Suppressor macrophage treated with lipopolysaccharide for 4 hours (primary cell): ENCODE results near the gene SLC35E1.

Experiments
- DNase-seq: peaks from one replicate; pipeline ENCODE4 v3.0.0-alpha.2; 2020

SLC35E1 gene

GRCh38 chr19:16596399-16596798, 24.2 kb upstream of the SLC35E1 start:
- no peak for DNase-seq

DNA sequence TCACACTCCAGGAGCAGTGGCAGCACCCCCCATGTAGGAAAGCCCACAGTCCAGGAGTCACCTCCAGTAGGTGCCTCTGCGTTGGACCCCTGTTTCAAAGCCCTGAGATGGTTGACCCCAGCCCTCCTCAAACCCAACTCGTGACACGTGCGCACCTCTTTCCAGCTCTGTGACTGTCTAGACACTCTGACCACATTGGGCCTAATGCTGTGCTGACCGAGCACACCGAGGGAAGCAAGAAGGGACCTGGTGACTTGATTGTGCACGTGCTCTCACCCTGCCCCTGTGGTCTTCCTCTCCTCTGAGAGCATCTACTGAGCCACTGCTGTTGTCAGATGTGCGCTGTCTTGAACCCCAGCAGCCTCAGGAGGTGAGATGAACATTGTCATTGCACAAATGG, 22.9 kb upstream of the SLC35E1 start:
- no peak for DNase-seq

GRCh38 chr19:16594681-16595091, 22.5 kb upstream of the SLC35E1 start:
- no peak for DNase-seq

- DNase-seq, result peak; percentile 29
Measured at GRCh38 chr19:16594131-16594586, 21.9 kb upstream of the SLC35E1 start.

DNA sequence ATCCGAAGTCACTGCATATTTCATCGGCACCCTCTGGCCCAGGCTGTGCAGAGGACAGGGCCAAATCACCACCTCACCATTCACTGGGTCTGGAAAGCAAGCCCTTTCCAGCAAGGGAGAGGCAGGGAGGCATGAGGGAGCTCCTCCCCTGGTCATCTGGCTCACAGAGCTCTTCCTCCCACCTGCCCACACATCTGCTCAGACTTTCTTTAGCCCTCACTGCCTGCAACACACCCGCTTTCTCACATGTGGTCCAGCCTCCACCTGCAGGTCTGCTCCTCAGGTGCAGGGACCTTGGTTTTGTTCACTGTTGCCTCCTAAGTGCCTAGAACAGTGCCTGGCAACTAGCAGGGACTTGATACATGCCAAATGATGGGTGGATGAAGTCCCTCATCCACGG, 21.0 kb upstream of the SLC35E1 start:
- DNase-seq, result no peak

DNA sequence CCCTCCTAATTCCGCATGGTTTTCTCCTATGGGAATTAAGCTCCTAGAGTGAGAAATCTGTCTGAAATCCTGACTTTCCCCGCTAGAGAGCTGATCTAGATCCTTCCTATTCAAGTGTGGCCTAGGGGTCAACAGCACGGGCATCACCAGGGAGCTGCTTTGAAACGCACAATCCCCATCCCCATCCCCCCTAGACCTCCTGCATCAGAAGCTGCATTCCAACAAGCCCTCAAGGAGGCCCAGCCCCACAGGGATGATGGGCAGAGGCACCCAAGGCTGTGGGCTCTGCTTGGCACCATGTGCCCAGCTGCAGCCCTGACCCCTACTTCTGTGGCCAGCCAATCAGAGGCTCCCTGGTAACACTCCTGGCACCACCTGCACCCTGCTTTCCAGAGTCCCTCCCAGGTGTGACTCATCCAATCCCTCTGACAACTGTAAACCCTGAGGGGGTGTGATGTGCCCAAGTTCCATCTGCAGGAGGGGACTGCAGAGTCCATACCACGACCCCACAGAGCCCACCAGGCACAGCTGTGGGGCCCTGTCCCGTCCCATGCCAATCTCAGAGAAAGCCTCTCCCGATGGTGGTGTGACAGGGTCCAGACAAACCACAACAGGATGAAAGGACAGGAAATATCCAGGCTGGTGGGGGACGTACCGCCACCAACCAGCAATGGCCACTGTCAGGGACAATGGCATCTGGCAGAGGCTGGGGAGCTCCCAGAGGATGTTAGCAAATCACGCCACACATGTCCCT, 19.8 kb upstream of the SLC35E1 start:
- no peak for DNase-seq

DNA sequence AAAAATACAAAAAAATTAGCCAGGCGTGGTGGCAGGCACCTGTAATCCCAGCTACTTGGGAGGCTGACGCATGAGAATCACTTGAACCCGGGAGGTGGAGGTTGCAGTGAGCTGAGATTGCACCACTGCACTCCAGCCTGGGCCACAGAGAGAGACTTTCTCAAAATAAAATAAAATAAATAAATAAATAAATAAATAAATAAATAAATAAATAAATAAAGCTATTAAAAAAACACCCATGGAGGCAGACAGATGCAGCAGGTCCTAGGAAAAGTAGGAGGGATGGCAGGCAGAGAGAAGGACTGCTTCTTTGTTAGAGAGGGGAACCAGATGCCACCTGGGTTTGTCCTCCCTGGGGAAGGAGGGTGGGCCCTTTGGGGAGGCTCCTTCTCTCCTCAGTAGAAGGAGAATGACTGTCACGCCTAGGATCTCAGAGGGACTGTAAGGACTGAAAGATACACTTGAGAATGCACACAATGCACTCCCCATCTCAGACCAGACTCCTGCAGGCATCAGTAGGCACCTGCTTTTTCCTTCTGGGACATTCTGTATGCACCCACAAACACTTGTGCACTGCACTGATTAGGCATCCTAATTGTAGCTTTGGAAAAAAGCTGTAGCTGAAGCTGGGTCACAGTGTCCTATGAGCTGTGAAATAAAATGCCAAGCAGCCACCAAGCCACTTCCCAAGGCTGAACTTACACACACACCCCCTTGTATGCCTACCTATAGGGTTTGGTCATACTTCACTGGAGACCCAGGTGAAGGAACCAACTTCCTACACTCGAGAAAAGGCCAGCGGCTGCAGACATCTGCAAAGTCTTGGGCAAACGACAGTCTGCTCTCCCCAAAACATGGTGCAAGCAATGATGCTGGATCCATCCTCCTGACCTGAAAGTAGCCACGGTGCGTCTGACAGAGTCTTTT, 18.9 kb upstream of the SLC35E1 start:
- DNase-seq, result no peak

DNA sequence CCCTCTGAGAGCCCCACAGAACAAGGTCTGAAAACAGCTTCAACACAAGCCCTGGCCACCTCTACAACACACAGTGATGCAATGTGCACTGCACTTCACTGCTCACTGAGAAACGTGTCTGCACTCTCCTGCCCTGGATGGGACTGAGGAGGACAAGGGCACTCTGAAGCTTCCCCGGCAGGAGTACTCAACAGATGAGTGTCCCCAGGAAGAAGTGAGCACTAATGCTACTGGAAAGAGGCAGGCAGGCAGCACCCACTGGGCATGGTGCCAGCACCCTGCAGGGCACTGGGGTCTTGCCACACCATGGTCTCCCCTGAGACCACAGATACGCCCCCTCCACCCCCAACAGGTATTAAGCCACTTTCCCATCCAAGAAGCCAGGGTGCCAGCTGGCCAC, 17.7 kb upstream of the SLC35E1 start:
- no peak for DNase-seq

- DNase-seq, result no peak
Measured at GRCh38 chr19:16588824-16589577, 16.8 kb upstream of the SLC35E1 start.

- peak; percentile 35 for DNase-seq
Measured at GRCh38 chr19:16587833-16588823, 15.9 kb upstream of the SLC35E1 start.

DNA sequence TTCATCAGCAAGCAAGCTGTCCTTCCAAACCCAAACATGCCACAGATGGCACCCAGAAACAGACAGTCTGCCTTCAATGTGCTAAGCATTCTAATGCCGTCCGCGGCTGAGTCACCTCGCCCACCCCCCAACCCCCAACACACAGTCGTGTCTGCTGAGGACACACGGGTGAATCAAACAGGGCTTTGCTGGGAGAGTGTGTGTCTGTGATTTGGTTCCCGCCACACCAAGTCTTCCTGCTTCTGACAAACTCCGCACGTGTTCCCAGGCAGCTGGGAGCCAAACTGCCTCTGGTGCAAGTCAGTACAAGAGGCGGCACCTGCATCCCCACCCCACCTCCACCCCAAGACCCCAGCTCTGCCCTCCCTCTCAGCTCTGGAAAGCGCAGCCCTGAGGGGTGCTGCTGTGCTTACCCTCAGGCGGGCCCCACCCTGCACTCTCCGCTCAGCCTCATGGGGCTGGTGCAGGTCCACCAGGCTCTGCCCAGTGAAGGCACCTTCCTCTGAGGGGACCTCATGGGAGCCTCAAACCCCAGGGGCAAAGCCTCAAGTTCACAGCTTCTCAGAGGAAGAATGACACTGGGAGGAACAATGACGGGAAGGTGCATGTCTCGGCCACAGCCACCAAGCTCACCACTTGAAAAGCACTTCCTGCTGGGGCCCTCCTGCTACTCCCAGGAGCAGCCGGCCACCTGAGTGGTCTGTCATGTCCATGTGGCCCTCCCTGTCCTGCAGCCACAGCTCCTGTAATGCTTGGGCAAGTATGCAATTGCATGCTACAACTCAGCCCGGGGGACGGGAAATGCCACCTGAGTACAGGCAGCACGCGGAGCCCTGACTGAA, 15.0 kb upstream of the SLC35E1 start:
- DNase-seq, result peak; percentile 85

DNA sequence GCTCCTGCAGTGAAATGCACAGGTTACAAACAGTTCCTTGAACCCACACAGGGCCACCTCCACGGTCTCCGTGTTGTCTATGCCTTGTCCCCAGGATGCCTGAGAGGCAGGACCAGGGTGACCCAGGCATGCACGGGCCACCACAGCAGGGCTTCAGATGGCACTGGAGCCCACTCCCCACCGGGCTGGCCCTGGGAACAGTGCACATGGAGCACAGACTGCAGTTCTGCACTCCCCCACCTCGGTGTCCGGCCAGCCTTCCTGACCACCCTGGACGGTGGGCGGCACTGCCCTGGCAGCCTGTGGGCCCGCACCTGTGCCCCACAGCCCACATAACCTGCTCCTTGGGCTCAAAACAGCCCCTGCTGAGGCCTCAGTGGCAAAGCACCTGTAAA, 14.3 kb upstream of the SLC35E1 start:
- DNase-seq, result no peak

GRCh38 chr19:16585808-16586476, 13.7 kb upstream of the SLC35E1 start:
- DNase-seq, result peak; percentile 93

DNA sequence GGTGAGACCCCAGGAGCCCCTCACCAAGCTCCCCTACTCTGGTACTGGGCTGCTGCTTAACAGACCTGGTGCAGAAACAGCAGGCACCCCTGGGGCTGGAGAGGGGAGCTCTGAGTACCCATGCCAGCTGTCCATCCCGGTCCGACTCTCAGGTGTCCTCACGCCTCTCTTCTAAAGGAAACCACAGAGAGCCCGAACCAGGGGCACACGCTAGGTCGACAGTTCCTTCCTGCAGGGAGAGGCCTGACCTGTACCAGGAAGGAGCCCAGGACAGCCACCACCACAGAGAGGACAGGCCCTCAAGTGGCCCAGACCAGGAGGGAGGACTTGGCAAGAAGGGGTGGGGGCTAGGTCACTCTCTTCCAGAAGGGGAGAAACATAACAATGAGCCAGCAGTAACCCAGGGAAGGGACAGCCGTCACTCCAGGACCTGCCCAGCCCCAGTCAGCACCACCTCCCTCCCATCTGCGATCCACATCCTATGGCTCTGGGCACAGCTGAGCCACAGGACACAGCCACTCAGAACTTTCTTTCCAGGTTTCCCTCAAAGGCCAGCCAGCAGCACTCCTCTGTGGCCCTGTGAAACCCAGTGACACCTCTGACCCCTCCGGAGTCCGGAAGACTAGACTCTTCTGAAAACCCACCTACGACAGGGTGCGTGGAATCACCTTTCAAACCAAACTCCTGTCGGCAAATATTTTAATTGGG, 13.0 kb upstream of the SLC35E1 start:
- peak; percentile 14 for DNase-seq

GRCh38 chr19:16584248-16585093, 12.3 kb upstream of the SLC35E1 start:
- peak; percentile 92 for DNase-seq

DNA sequence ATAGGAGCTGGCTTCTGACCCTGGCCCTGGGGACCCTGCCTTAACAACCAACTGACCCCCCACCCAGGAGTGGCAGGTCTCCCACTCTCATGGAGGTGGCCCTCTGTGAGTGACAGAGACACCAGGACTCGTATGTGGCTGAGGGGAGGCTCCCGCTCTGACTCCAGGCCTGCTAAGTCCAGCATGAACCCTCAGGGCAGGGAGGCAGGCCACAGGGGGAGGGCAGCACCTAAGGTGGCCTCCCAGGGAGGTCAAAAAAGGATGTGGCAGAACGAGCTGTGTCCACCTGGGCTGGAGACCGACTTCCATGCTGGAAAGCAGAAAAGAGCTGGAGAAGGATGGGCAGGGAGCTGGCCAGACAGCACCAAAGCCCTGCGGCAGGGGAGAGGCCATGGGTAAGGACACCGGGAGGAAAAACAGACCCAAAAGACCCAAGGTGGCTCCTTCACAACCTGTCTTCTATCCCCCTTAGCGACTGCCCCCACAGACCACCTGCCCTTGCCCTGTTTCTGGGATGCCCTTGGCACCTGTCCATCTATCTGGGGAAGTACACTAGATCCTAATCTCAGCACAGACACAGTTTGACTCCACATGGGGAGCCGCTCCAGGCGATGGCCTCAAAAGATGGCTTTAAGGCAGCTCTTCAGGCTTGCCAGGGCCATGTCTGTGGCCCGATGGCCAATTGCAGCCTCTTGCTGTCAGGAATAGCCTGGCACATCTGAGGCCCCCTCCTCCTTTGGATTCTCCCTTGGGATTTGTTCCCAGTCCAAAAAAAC, 10.5 kb upstream of the SLC35E1 start:
- no peak for DNase-seq

- no peak for DNase-seq
Measured at GRCh38 chr19:16581971-16582343, 9.7 kb upstream of the SLC35E1 start.
